Trophoblast cell (in vitro differentiated cells and primary cell): Measurements from ENCODE around the gene CCDC160. TPM values are rescaled to one million over a fixed set of nuclear protein-coding genes. Genes with fewer than 3 reads are reported as not detected.

Experiments used
- DNase-seq, 2 donors: peaks; one replicate each; pipeline ENCODE4 v3.0.0-alpha.2; 2016
- H2AFZ ChIP-seq: 2 replicates; pipeline ENCODE4 v1.6.1; 2013; ENCODE audit warnings: low read length, moderate library complexity, mild to moderate bottlenecking; ENCODE audit not compliant: insufficient read depth, poor library complexity
- H2AK5ac ChIP-seq: 2 replicates; pipeline ENCODE4 v1.6.1; 2013; ENCODE audit warnings: mild to moderate bottlenecking, low read length
- H2BK120ac ChIP-seq: 2 replicates; pipeline ENCODE4 v1.6.1; 2013; ENCODE audit warnings: low read length, mild to moderate bottlenecking, moderate library complexity; ENCODE audit not compliant: insufficient read depth, poor library complexity
- H2BK12ac ChIP-seq: 2 replicates; pipeline ENCODE4 v1.6.1; 2013; ENCODE audit warnings: mild to moderate bottlenecking, low read length, moderate library complexity
- H2BK5ac ChIP-seq: 2 replicates; pipeline ENCODE4 v1.6.1; 2013; ENCODE audit warnings: low read length, low read depth, moderate library complexity, mild to moderate bottlenecking; ENCODE audit not compliant: poor library complexity
- H3K14ac ChIP-seq: 2 replicates; pipeline ENCODE4 v1.6.1; 2013; ENCODE audit warnings: mild to moderate bottlenecking, low read length
- H3K18ac ChIP-seq: 2 replicates; pipeline ENCODE4 v1.6.1; 2013; ENCODE audit warnings: mild to moderate bottlenecking, low read length
- H3K23ac ChIP-seq: 2 replicates; pipeline ENCODE4 v1.6.1; 2013; ENCODE audit warnings: low read length
- H3K27ac ChIP-seq: 2 replicates; pipeline ENCODE4 v1.5.1; 2013; ENCODE audit warnings: low read depth, mild to moderate bottlenecking, inconsistent platforms, low read length, moderate library complexity
- H3K27me3 ChIP-seq: 2 replicates; pipeline ENCODE4 v1.6.1; 2013; ENCODE audit warnings: inconsistent platforms, mild to moderate bottlenecking, low read length, moderate library complexity; ENCODE audit not compliant: insufficient read depth
- H3K36me3 ChIP-seq, 2 experiments: 1 replicate in 1 of 2; 2 replicates in 1 of 2; pipeline ENCODE4 v1.6.1; 2013; ENCODE audit warnings: low read length in 2 of 2, mild to moderate bottlenecking in 2 of 2, moderate library complexity in 1 of 2; ENCODE audit not compliant: insufficient read depth in 2 of 2, control insufficient read depth in 1 of 2
- H3K4ac ChIP-seq: 2 replicates; pipeline ENCODE4 v1.6.1; 2013; ENCODE audit warnings: low read depth, mild to moderate bottlenecking, low read length, moderate library complexity
- H3K4me1 ChIP-seq, 2 experiments: 1 replicate in 1 of 2; 2 replicates in 1 of 2; pipeline ENCODE4 v1.6.1; 2013; ENCODE audit warnings: low read length in 2 of 2, mild to moderate bottlenecking in 2 of 2, moderate library complexity in 1 of 2; ENCODE audit not compliant: insufficient read depth in 2 of 2, control insufficient read depth in 1 of 2
- H3K4me2 ChIP-seq: 2 replicates; pipeline ENCODE4 v1.6.1; 2013; ENCODE audit warnings: inconsistent platforms, mild to moderate bottlenecking, low read length, moderate library complexity
- H3K4me3 ChIP-seq: 2 replicates; pipeline ENCODE4 v1.5.1; 2013; ENCODE audit warnings: mild to moderate bottlenecking, low read depth, low read length, inconsistent platforms
- H3K79me1 ChIP-seq: one replicate; pipeline ENCODE4 v1.6.1; 2013; ENCODE audit warnings: low read length
- H3K79me2 ChIP-seq: 2 replicates; pipeline ENCODE4 v1.6.1; 2013; ENCODE audit warnings: low read length, mild to moderate bottlenecking; ENCODE audit not compliant: control insufficient read depth, insufficient read depth, poor library complexity
- H3K9ac ChIP-seq: 2 replicates; pipeline ENCODE4 v1.6.1; 2013; ENCODE audit warnings: mild to moderate bottlenecking, low read length
- H3K9me3 ChIP-seq: 2 replicates; pipeline ENCODE4 v1.6.1; 2013; ENCODE audit warnings: low read depth, mild to moderate bottlenecking, control low read depth, inconsistent platforms, low read length; ENCODE audit not compliant: insufficient read depth
- H4K12ac ChIP-seq: 2 replicates; pipeline ENCODE4 v1.6.1; 2013; ENCODE audit warnings: low read depth, mild to moderate bottlenecking, low read length, moderate library complexity
- H4K8ac ChIP-seq: 2 replicates; pipeline ENCODE4 v1.6.1; 2013; ENCODE audit warnings: low read depth, mild to moderate bottlenecking, low read length, moderate library complexity
- H4K91ac ChIP-seq: one replicate; pipeline ENCODE4 v1.6.1; 2013; ENCODE audit warnings: low read depth, mild to moderate bottlenecking, low read length, moderate library complexity
- WGBS: extraction: QIAGEN DNeasy Blood & Tissue Kit; methylation state at CpG from one replicate; pipeline ENCODE4 v1.1.7; 2013; ENCODE audit warnings: missing lambda C conversion rate; ENCODE audit not compliant: insufficient read length, insufficient coverage; ENCODE audit errors: extremely low coverage; 5-methylcytosine and 5-hydroxymethylcytosine counted together
- polyA plus RNA-seq: library from polyadenylated mRNA; stranded (reverse); fragments of 200-250 nt; gene quantifications from 2 replicates; pipeline ENCODE4 v1.2.3, GENCODE V29; 2013

Gene CCDC160
- 2.0 and 2.2 TPM in 2 replicates for polyA plus RNA-seq

DNA sequence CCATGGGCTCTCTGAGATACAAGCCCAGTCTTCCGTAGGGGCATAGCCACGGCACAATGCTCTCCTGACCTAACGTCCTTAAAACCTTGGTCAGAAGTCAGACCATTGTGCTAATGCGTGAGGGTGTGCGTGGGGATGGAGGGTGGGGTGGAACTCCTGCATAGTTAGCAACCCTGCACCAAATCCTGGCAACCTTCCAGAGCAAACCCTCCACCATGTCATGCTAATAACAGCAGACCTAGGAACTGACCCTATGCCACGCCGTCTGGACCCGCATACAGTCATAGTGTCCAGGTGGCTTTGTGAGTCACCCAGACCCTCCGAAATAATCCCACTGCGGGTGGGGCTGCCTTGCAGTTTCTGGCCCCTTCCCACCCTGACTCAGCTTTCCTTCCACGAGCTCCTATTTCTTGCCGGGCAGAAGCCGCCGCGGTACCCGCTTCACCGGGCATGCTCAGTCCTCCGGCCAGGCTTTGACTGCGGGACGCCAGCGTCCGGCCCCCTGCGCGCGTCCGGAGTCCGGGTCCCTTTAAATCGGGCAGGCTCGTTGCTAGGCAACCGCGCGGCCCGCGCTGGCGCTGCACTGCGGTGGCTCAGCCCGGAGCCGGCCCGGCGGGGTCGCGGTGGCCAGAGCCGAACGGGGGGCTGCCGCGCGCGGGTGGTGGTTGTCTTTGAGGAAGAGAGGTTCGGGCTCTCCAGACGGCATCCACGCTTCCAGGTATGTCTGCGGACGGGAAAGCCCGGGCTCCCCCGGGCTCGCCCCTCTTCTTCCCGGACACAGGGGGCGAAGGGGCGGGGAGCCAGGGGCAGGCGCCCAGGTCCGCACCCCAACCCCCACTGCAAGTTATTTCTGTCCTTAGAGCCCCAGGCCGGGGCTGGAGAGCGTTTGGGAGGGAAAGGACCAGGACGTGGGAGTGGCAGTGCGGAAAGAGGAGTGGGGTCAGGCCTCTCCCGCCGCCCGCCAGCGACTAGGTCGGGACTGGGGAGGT is at the start of gene CCDC160:
TSS of gene CCDC160 (plus strand) at position 557 of the 989 bp plus-strand sequence. CDS start 7,619 bp downstream, outside the sequence.
- no peak within 1 kb of the TSS for H4K91ac ChIP-seq

DNA sequence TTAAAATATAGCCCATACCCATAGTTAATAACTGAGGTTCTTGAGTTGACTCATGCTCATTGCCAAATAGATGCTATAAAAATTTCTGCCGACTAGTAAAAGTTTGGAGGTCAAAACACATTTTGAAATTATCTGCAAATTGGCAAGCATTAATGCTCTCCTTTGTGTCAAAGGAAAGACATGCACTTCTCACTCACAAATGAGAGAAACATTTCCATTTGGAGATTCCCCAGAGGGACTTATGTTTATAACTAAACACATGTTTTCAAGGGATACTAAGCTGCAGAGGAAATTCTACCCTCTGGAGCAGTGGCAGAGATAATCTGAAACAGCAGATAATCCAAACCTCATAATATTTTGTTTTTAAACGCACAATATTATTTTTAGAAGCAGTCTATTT is 45.7 kb upstream of the CCDC160 start:
- no peaks in the 10 kb centered on the region for H3K4me1 ChIP-seq
- no peaks in the 10 kb centered on the region for H3K79me2 ChIP-seq
- H4K91ac ChIP-seq: no peak overlapping the region
- no peak overlapping the region for H3K4me3 ChIP-seq
- no peak overlapping the region for H2AK5ac ChIP-seq
- no peaks in the 10 kb centered on the region for H3K27me3 ChIP-seq
- no peaks in the 10 kb centered on the region for H3K79me1 ChIP-seq
- H4K12ac ChIP-seq: no peak overlapping the region
- no peak overlapping the region for H3K4ac ChIP-seq
- no peak overlapping the region for H4K8ac ChIP-seq
- no peak overlapping the region for H3K18ac ChIP-seq
- no CpG with 5 or more reads among the region's 2 CpGs for WGBS
- H3K4me2 ChIP-seq: no peak overlapping the region
- H2BK5ac ChIP-seq: no peak overlapping the region
- no peak overlapping the region for H2BK120ac ChIP-seq
- no peaks in the 10 kb centered on the region for H3K9me3 ChIP-seq
- DNase-seq: no peak
- no peak overlapping the region for H3K27ac ChIP-seq
- H2BK12ac ChIP-seq: no peak overlapping the region
- no peak overlapping the region for H2AFZ ChIP-seq
- H3K36me3 ChIP-seq: no peaks in the 10 kb centered on the region
- no peak overlapping the region for H3K9ac ChIP-seq
- H3K14ac ChIP-seq: no peak overlapping the region
- H3K23ac ChIP-seq: no peak overlapping the region

More for the DNA sequence above, at the start of gene CCDC160:
- Histone ChIP-seq H3K4ac (no peak within 1 kb of the TSS), H2AK5ac (no peak within 1 kb of the TSS), H2BK5ac (no peak within 1 kb of the TSS), H2AFZ (no peak within 1 kb of the TSS), H3K4me3 (peak within 1 kb of the TSS; percentile 65), H2BK12ac (no peak within 1 kb of the TSS), H3K79me2 (no peaks in the 10 kb centered on the region), H4K12ac (no peak within 1 kb of the TSS), H3K14ac (no peak within 1 kb of the TSS), H3K4me1 (peaks cover 4 to 5% of the 10 kb centered on the region in 2 experiments), H3K27me3 (no peaks in the 10 kb centered on the region), H3K79me1 (peaks cover 3% of the 10 kb centered on the region), H3K9ac (no peak within 1 kb of the TSS), H3K36me3 (no peaks in the 10 kb centered on the region), H4K8ac (peak within 1 kb of the TSS; percentile 60), H3K4me2 (peak within 1 kb of the TSS; percentile 87), H3K23ac (no peak within 1 kb of the TSS), H2BK120ac (no peak within 1 kb of the TSS), H3K9me3 (no peaks in the 10 kb centered on the region), H3K18ac (no peak within 1 kb of the TSS), H3K27ac (no peak within 1 kb of the TSS)
- peak; percentile 57 to 61 for DNase-seq
- WGBS: no CpG with 5 or more reads among the region's 70 CpGs

DNA sequence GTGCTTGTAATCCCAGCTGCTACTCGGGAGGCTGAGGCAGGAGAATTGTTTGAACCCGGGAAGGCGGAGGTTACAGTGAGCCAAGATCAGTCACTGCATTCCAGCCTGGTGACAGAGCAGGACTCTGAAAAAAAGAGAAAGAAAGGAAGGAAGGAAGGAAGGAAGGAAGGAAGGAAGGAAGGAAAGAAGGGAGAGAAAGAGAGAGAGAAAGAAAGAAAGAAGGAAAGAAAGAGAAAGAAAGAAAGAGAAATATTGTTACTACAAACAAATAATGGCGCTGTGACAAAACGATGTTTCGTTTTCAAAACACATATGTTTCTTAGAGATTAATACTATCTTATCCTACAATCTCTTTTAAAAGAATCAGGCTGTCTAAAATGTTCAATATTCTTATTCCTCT is 42.1 kb upstream of the CCDC160 start:
- Histone ChIP-seq H3K4me3 (no peak overlapping the region), H2AK5ac (no peak overlapping the region), H3K79me2 (no peaks in the 10 kb centered on the region), H2AFZ (no peak overlapping the region), H3K9ac (no peak overlapping the region), H3K4ac (no peak overlapping the region), H3K4me1 (no peaks in the 10 kb centered on the region), H3K79me1 (no peaks in the 10 kb centered on the region), H3K27me3 (no peaks in the 10 kb centered on the region), H4K8ac (no peak overlapping the region), H3K23ac (no peak overlapping the region), H3K9me3 (no peaks in the 10 kb centered on the region), H2BK5ac (no peak overlapping the region), H2BK12ac (no peak overlapping the region), H3K27ac (no peak overlapping the region), H4K12ac (no peak overlapping the region), H3K4me2 (no peak overlapping the region), H4K91ac (no peak overlapping the region), H3K14ac (no peak overlapping the region), H3K36me3 (no peaks in the 10 kb centered on the region), H3K18ac (no peak overlapping the region), H2BK120ac (no peak overlapping the region)
- WGBS: no CpG with 5 or more reads among the region's 6 CpGs
- no peak for DNase-seq

DNA sequence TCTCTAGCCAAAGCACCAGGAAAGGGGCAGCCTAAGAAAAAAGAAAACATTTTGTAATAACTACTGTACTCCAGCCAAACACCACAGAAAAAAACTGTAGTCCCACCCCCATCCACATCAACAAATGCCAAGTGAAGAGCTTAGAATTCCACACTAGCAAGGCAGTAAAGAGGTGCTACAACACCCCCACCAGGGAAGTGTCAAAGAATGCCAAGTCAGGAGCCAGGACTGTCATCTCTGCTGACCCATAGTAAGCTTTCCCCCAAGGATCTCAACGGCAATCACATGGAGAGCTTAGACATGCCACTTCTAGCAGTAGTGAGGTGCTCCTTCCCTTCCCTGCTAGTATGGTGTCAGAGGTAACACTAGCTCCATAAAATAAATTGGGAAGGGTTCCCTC is 34.4 kb upstream of the CCDC160 start:
- no peaks in the 10 kb centered on the region for H3K27me3 ChIP-seq
- H3K4me1 ChIP-seq: no peaks in the 10 kb centered on the region
- no peak overlapping the region for H3K18ac ChIP-seq
- no peak overlapping the region for H3K14ac ChIP-seq
- no peak overlapping the region for H4K12ac ChIP-seq
- no CpG with 5 or more reads among the region's 1 CpG for WGBS
- no peak overlapping the region for H2BK120ac ChIP-seq
- no peaks in the 10 kb centered on the region for H3K36me3 ChIP-seq
- no peak overlapping the region for H4K91ac ChIP-seq
- no peak overlapping the region for H2AFZ ChIP-seq
- no peak overlapping the region for H3K4ac ChIP-seq
- no peak overlapping the region for H2BK5ac ChIP-seq
- no peak overlapping the region for H3K23ac ChIP-seq
- H3K79me1 ChIP-seq: no peaks in the 10 kb centered on the region
- no peak overlapping the region for H4K8ac ChIP-seq
- no peak overlapping the region for H3K9ac ChIP-seq
- H2AK5ac ChIP-seq: no peak overlapping the region
- no peak overlapping the region for H2BK12ac ChIP-seq
- no peak for DNase-seq
- no peak overlapping the region for H3K27ac ChIP-seq
- H3K79me2 ChIP-seq: no peaks in the 10 kb centered on the region
- H3K4me3 ChIP-seq: no peak overlapping the region
- H3K9me3 ChIP-seq: no peaks in the 10 kb centered on the region
- H3K4me2 ChIP-seq: no peak overlapping the region
